Activated naive CD4-positive, alpha-beta T cell treated with anti-CD3 and anti-CD28 coated beads, Interleukin-2, amount 50 U/mL, for 24 hours (primary cell): ENCODE measurements around the gene MPG.

Experiments
- H3K27ac Mint-ChIP-seq: one replicate; pipeline ENCODE4 v1.8.0; 2021; ENCODE audit warnings: mild to moderate bottlenecking, mixed read lengths
- H3K27me3 Mint-ChIP-seq: one replicate; pipeline ENCODE4 v1.8.0; 2021; ENCODE audit warnings: mixed read lengths
- H3K36me3 Mint-ChIP-seq: one replicate; pipeline ENCODE4 v1.8.0; 2021; ENCODE audit warnings: mixed read lengths
- H3K4me1 Mint-ChIP-seq: one replicate; pipeline ENCODE4 v1.8.0; 2021; ENCODE audit warnings: mixed read lengths
- H3K4me3 Mint-ChIP-seq: one replicate; pipeline ENCODE4 v1.8.0; 2021; ENCODE audit warnings: mild to moderate bottlenecking, mixed read lengths
- H3K9me3 Mint-ChIP-seq: one replicate; pipeline ENCODE4 v1.8.0; 2021; ENCODE audit warnings: mixed read lengths

Gene MPG

GRCh38 chr16:71540-72401, 6.3 kb upstream of the MPG start:
- Mint-ChIP-seq H3K4me1 (peaks cover 14% of the 10 kb centered on the region), H3K9me3 (no peaks in the 10 kb centered on the region), H3K4me3 (peak overlapping the region; percentile 36), H3K27me3 (peaks cover 8% of the 10 kb centered on the region), H3K36me3 (peaks cover 2% of the 10 kb centered on the region), H3K27ac (no peak overlapping the region)

- H3K4me3 Mint-ChIP-seq = peak within 1 kb of the TSS; percentile 74
- peaks cover 16% of the 10 kb centered on the region for H3K4me1 Mint-ChIP-seq
- H3K27ac Mint-ChIP-seq = no peak within 1 kb of the TSS
- H3K36me3 Mint-ChIP-seq = peaks cover 2% of the 10 kb centered on the region
- no peaks in the 10 kb centered on the region for H3K9me3 Mint-ChIP-seq
- H3K27me3 Mint-ChIP-seq = peaks cover 8% of the 10 kb centered on the region
Measured at GRCh38 chr16:72561-73548, 5.2 kb upstream of the MPG start, which contains the start of gene RHBDF1. Gene RHBDF1, minus strand, starts transcription at chr16:72631. Its CDS starts 7,616 bp downstream, at chr16:65015.

- Mint-ChIP-seq H3K4me3 (no peak overlapping the region), H3K36me3 (peaks cover 2% of the 10 kb centered on the region), H3K27me3 (peaks cover 8% of the 10 kb centered on the region), H3K4me1 (peaks cover 21% of the 10 kb centered on the region), H3K27ac (no peak overlapping the region), H3K9me3 (no peaks in the 10 kb centered on the region)
Measured at GRCh38 chr16:74051-74746, 3.8 kb upstream of the MPG start.

GRCh38 chr16:74747-75334, 3.2 kb upstream of the MPG start:
- no peaks in the 10 kb centered on the region for H3K9me3 Mint-ChIP-seq
- H3K27ac Mint-ChIP-seq = no peak overlapping the region
- no peak overlapping the region for H3K4me3 Mint-ChIP-seq
- peaks cover 2% of the 10 kb centered on the region for H3K36me3 Mint-ChIP-seq
- H3K4me1 Mint-ChIP-seq = peaks cover 27% of the 10 kb centered on the region
- peaks cover 8% of the 10 kb centered on the region for H3K27me3 Mint-ChIP-seq

- Mint-ChIP-seq H3K27ac (peak overlapping the region; percentile 35), H3K27me3 (peaks cover 8% of the 10 kb centered on the region), H3K36me3 (peaks cover 2% of the 10 kb centered on the region), H3K9me3 (no peaks in the 10 kb centered on the region), H3K4me3 (peak overlapping the region; percentile 85), H3K4me1 (peaks cover 28% of the 10 kb centered on the region)
Measured at GRCh38 chr16:75580-76501, 2.2 kb upstream of the MPG start.

GRCh38 chr16:76535-77272, 1.3 kb upstream of the MPG start:
- Mint-ChIP-seq H3K9me3 (no peaks in the 10 kb centered on the region), H3K27me3 (peaks cover 7% of the 10 kb centered on the region), H3K36me3 (peaks cover 2% of the 10 kb centered on the region), H3K27ac (peak overlapping the region; percentile 35), H3K4me3 (peak overlapping the region; percentile 85), H3K4me1 (peaks cover 28% of the 10 kb centered on the region)

- peaks cover 2% of the 10 kb centered on the region for H3K36me3 Mint-ChIP-seq
- peaks cover 7% of the 10 kb centered on the region for H3K27me3 Mint-ChIP-seq
- H3K4me3 Mint-ChIP-seq = peak overlapping the region; percentile 85
- H3K4me1 Mint-ChIP-seq = peaks cover 28% of the 10 kb centered on the region
- peak overlapping the region; percentile 68 for H3K27ac Mint-ChIP-seq
- H3K9me3 Mint-ChIP-seq = no peaks in the 10 kb centered on the region
Measured at GRCh38 chr16:77273-77806, 685 bp upstream of the MPG start.

- H3K9me3 Mint-ChIP-seq = no peaks in the 10 kb centered on the region
- peaks cover 35% of the 10 kb centered on the region for H3K4me1 Mint-ChIP-seq
- peak overlapping the region; percentile 93 for H3K27ac Mint-ChIP-seq
- peak overlapping the region; percentile 92 for H3K4me3 Mint-ChIP-seq
- no peaks in the 10 kb centered on the region for H3K36me3 Mint-ChIP-seq
- H3K27me3 Mint-ChIP-seq = peaks cover 1% of the 10 kb centered on the region
Measured at GRCh38 chr16:78444-79150, 572 bp downstream of the MPG start.

GRCh38 chr16:79151-80054, 1.4 kb downstream of the MPG start:
- Mint-ChIP-seq H3K4me1 (peaks cover 43% of the 10 kb centered on the region), H3K4me3 (peak overlapping the region; percentile 92), H3K9me3 (no peaks in the 10 kb centered on the region), H3K36me3 (no peaks in the 10 kb centered on the region), H3K27ac (no peak overlapping the region), H3K27me3 (no peaks in the 10 kb centered on the region)

- peaks cover 2% of the 10 kb centered on the region for H3K36me3 Mint-ChIP-seq
- peaks cover 41% of the 10 kb centered on the region for H3K4me1 Mint-ChIP-seq
- H3K27me3 Mint-ChIP-seq = no peaks in the 10 kb centered on the region
- no peak overlapping the region for H3K4me3 Mint-ChIP-seq
- H3K27ac Mint-ChIP-seq = peak overlapping the region; percentile 68
- H3K9me3 Mint-ChIP-seq = no peaks in the 10 kb centered on the region
Measured at GRCh38 chr16:83060-83603, 5.1 kb downstream of the MPG start.

GRCh38 chr16:83781-84615, 6.0 kb downstream of the MPG start:
- H3K27me3 Mint-ChIP-seq = no peaks in the 10 kb centered on the region
- peak overlapping the region; percentile 81 for H3K27ac Mint-ChIP-seq
- peak overlapping the region; percentile 44 for H3K4me3 Mint-ChIP-seq
- peaks cover 37% of the 10 kb centered on the region for H3K4me1 Mint-ChIP-seq
- H3K36me3 Mint-ChIP-seq = peaks cover 2% of the 10 kb centered on the region
- H3K9me3 Mint-ChIP-seq = no peaks in the 10 kb centered on the region
